ENCODE data around the gene A3GALT2. TPM values are rescaled to one million over a fixed set of nuclear protein-coding genes. Genes with fewer than 3 reads are reported as not detected.

The A3GALT2 gene
- total RNA-seq, 1 donor from 2014 or later, result not detected

- H3K4me3 ChIP-seq (ENCODE audit: low read depth, low read length), result no peak overlapping the region
- no peak for TF ChIP-seq CTCF (conservative IDR thresholded peaks at IDR 0.05; ENCODE audit: low read depth, low read length)
- DNase-seq (ENCODE audit: low read depth), result no peak
These were observed 15.7 kb upstream of the A3GALT2 start for GRCh38 chr1:33336580-33336979.

- H3K4me3 ChIP-seq (ENCODE audit: low read depth, low read length), result no peak overlapping the region
- no peak for TF ChIP-seq CTCF (conservative IDR thresholded peaks at IDR 0.05; ENCODE audit: low read depth, low read length)
- no peak for DNase-seq (ENCODE audit: low read depth)
These were observed 14.1 kb upstream of the A3GALT2 start for GRCh38 chr1:33335020-33335419.

- H3K4me3 ChIP-seq (ENCODE audit: low read depth, low read length), result no peak overlapping the region
- no peak for TF ChIP-seq CTCF (conservative IDR thresholded peaks at IDR 0.05; ENCODE audit: low read depth, low read length)
- no peak for DNase-seq (ENCODE audit: low read depth)
These were observed 13.2 kb upstream of the A3GALT2 start for GRCh38 chr1:33334081-33334552.

GRCh38 chr1:33332881-33333280 lies 12.0 kb upstream of the A3GALT2 start:
- TF ChIP-seq CTCF (conservative IDR thresholded peaks at IDR 0.05; ENCODE audit: low read depth, low read length), result no peak
- no peak for DNase-seq (ENCODE audit: low read depth)
- H3K4me3 ChIP-seq (ENCODE audit: low read depth, low read length), result no peak overlapping the region

- DNase-seq (ENCODE audit: low read depth), result no peak
- no peak overlapping the region for H3K4me3 ChIP-seq (ENCODE audit: low read depth, low read length)
- TF ChIP-seq CTCF (conservative IDR thresholded peaks at IDR 0.05; ENCODE audit: low read depth, low read length), result no peak
These were observed 11.5 kb upstream of the A3GALT2 start for GRCh38 chr1:33332357-33332789.

- no peak for DNase-seq (ENCODE audit: low read depth)
- no peak overlapping the region for H3K4me3 ChIP-seq (ENCODE audit: low read depth, low read length)
- TF ChIP-seq CTCF (conservative IDR thresholded peaks at IDR 0.05; ENCODE audit: low read depth, low read length), result no peak
These were observed 10.8 kb upstream of the A3GALT2 start for GRCh38 chr1:33331444-33332356.
